HepG2 (cell line): ENCODE data around the gene FANCD2. TPM values are rescaled to one million over a fixed set of nuclear protein-coding genes. Genes with fewer than 3 reads are reported as not detected.

Source experiments
- ARID2 ChIP-seq: sonication (generic); formaldehyde crosslinking; IDR thresholded peaks from 2 replicates; pipeline ENCODE4 v1.8.1; 2022; ENCODE audit warnings: mild to moderate bottlenecking, missing genetic modification reagents, borderline replicate concordance
- E2F5 ChIP-seq: sonication (generic); formaldehyde crosslinking; conservative IDR thresholded peaks from 2 replicates; pipeline ENCODE4 v1.4.0; 2020; ENCODE audit warnings: missing genetic modification reagents
- HDAC2 ChIP-seq: sonication (generic); formaldehyde crosslinking; IDR thresholded peaks from 2 replicates; pipeline ENCODE4 v1.4.0; 2020; ENCODE audit warnings: missing genetic modification reagents
- KLF15 ChIP-seq: sonication (generic); formaldehyde crosslinking; IDR thresholded peaks from 2 replicates; pipeline ENCODE4 v1.8.1; 2023; ENCODE audit warnings: borderline replicate concordance, mild to moderate bottlenecking, inconsistent platforms, missing genetic modification reagents, mixed read lengths
- NKX3-1 ChIP-seq: sonication (generic); formaldehyde crosslinking; IDR thresholded peaks from 2 replicates; pipeline ENCODE4 v1.5.0; 2020; ENCODE audit warnings: missing genetic modification reagents
- NR0B2 ChIP-seq: sonication (generic); formaldehyde crosslinking; IDR thresholded peaks from 2 replicates; pipeline ENCODE4 v1.4.0; 2020; ENCODE audit warnings: mild to moderate bottlenecking, missing genetic modification reagents
- RBM22 ChIP-seq: fragments of 200-400 bp; formaldehyde crosslinking; optimal IDR thresholded peaks from 2 replicates; pipeline ENCODE3; 2017; ENCODE audit warnings: mild to moderate bottlenecking, low read length, moderate library complexity
- RFXANK ChIP-seq: IDR thresholded peaks from 2 replicates; pipeline ENCODE4 v1.6.1; 2016
- TARDBP ChIP-seq: sonication (generic); formaldehyde crosslinking; IDR thresholded peaks from 2 replicates; pipeline ENCODE4 v1.8.0; 2022; ENCODE audit warnings: mild to moderate bottlenecking, missing genetic modification reagents
- TBX3 ChIP-seq: fragments of 450-650 bp; IDR thresholded peaks from 2 replicates; pipeline ENCODE4 v1.6.1; 2017; ENCODE audit warnings: antibody characterized with exemption, mild to moderate bottlenecking, inconsistent platforms, borderline replicate concordance
- XRCC5 ChIP-seq: fragments of 200-400 bp; formaldehyde crosslinking; optimal IDR thresholded peaks from 2 replicates; pipeline ENCODE3; 2017; ENCODE audit warnings: mild to moderate bottlenecking, low read length
- ZNF10 ChIP-seq: sonication (generic); formaldehyde crosslinking; IDR thresholded peaks from 2 replicates; pipeline ENCODE4 v1.4.0; 2020; ENCODE audit warnings: mild to moderate bottlenecking, low read depth, missing genetic modification reagents, borderline replicate concordance
- ZNF143 ChIP-seq: sonication (generic); formaldehyde crosslinking; IDR thresholded peaks from 2 replicates; pipeline ENCODE4 v1.4.0; 2020; ENCODE audit warnings: missing genetic modification reagents
- ZNF639 ChIP-seq: conservative IDR thresholded peaks from 2 replicates; pipeline ENCODE4 v1.6.1; 2018; ENCODE audit warnings: missing genetic modification reagents
- polyA plus RNA-seq, 8 experiments: library from polyadenylated mRNA; depleted of rRNA in 3 of 8; stranded (reverse) in 7 of 8; unstranded in 1 of 8; fragments of >200 nt; fragmentation: Illumina TruSeq in 4 of 8; extraction: Trizol in 4 of 8; gene quantifications; 2 replicates each; pipeline versions ENCODE4 v1.2.1 to v1.2.3, GENCODE V29; 2011 to 2016; ENCODE audit warnings: low read depth in 4 of 8, missing spikeins in 1 of 8, mixed read lengths in 1 of 8; ENCODE audit not compliant: insufficient read depth in 1 of 8
- total RNA-seq, 5 experiments: library from RNA; depleted of rRNA; stranded (reverse); fragments of >200 nt; fragmentation: Illumina TruSeq; extraction: Trizol; gene quantifications; 2 replicates each; pipeline ENCODE4 v1.2.3, GENCODE V29; 2016; ENCODE audit warnings: low read depth in 1 of 5
- TF ChIP-seq, protein P1 (sequence below): sonication (generic); formaldehyde crosslinking; IDR thresholded peaks from 2 replicates; pipeline ENCODE4 v1.9.0; 2022; ENCODE audit warnings: low read depth, missing genetic modification reagents
- TF ChIP-seq, protein P2 (sequence below): sonication (generic); formaldehyde crosslinking; IDR thresholded peaks from 2 replicates; pipeline ENCODE4 v1.5.0; 2020; ENCODE audit warnings: missing genetic modification reagents
- TF ChIP-seq, protein P3 (sequence below): IDR thresholded peaks from 2 replicates; pipeline ENCODE4 v1.6.1; 2016

The FANCD2 gene
- total and polyA plus RNA-seq, 2 of the 13 experiments (the other 11 are each of a cell fraction or from before 2014, with no cell fraction given) = 10.1 to 42.0 TPM

DNA sequence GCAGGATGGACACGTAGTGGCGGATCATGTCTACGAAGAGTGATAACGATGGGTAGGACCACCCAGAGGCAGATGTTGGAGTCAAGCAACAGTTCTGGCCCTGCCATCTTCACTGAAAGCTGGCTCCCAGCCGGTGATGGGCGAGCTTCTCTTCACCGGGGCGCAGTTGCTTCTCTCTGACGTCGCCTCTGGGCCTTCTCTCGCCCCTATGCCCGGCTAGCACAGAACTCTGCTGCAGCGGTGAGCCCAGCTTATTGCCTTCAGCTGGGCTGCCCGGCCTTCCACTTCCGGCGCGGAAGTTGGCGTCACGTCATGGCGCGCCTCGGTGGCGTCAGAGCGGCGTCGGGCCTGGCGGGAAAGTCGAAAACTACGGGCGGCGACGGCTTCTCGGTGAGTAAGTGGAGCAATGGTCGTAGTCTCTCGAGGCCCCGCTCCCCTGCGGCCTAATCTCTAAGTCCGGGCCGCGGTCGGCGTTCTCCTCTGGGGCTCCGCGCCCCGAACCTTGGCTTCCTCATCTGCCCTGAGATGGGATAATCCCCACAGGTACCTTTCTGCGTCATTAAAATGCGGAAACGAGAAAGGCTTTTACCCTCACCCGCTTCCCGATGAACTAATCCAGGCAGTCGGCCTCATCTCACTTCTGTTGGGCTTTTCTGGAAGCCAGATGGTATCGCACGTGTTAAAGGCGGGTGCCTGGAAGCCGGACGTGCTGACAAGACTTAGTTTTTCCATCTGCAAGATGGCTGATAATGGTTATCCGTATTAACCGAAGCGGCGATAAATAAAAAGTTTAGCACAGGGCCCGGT, at the start of gene FANCD2 (continued):
- TF ChIP-seq, protein P1, sequence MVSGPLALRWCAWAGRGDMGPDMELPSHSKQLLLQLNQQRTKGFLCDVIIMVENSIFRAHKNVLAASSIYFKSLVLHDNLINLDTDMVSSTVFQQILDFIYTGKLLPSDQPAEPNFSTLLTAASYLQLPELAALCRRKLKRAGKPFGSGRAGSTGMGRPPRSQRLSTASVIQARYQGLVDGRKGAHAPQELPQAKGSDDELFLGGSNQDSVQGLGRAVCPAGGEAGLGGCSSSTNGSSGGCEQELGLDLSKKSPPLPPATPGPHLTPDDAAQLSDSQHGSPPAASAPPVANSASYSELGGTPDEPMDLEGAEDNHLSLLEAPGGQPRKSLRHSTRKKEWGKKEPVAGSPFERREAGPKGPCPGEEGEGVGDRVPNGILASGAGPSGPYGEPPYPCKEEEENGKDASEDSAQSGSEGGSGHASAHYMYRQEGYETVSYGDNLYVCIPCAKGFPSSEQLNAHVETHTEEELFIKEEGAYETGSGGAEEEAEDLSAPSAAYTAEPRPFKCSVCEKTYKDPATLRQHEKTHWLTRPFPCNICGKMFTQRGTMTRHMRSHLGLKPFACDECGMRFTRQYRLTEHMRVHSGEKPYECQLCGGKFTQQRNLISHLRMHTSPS (CRISPR knock-in tag) = peak; percentile 16; the same call in 1 of the 2 replicates
- TF ChIP-seq, protein P2, sequence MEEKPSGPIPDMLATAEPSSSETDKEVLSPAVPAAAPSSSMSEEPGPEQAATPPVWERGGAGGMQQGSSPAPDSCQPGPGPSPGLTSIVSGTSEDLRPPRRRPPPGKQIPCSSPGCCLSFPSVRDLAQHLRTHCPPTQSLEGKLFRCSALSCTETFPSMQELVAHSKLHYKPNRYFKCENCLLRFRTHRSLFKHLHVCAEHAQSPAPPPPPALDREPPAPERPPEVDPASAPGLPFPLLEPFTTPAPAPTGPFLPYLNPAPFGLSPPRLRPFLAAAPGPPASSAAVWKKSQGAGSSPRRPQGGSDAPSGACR (CRISPR knock-in tag) = peak; percentile 68; the same call in 1 of the 2 replicates
- TF ChIP-seq ARID2 (CRISPR knock-in tag) (peak; percentile 82; the same call in 1 of the 2 replicates), RFXANK (CRISPR knock-in tag) (no peak; the same call in 1 of the 2 replicates), ZNF143 (CRISPR knock-in tag) (peak; percentile 68; the same call in 1 of the 2 replicates), KLF15 (CRISPR knock-in tag) (no peak), TARDBP (CRISPR knock-in tag) (peak; percentile 98), ZNF10 (no peak), NKX3-1 (no peak), XRCC5 (peak; percentile 43), E2F5 (CRISPR knock-in tag) (peak; percentile 100), RBM22 (no peak), TBX3 (no peak), ZNF639 (CRISPR knock-in tag) (peak; percentile 72), HDAC2 (CRISPR knock-in tag) (peak; percentile 99), NR0B2 (peak; percentile 89; the same call in 1 of the 2 replicates)
- TF ChIP-seq, protein P3, sequence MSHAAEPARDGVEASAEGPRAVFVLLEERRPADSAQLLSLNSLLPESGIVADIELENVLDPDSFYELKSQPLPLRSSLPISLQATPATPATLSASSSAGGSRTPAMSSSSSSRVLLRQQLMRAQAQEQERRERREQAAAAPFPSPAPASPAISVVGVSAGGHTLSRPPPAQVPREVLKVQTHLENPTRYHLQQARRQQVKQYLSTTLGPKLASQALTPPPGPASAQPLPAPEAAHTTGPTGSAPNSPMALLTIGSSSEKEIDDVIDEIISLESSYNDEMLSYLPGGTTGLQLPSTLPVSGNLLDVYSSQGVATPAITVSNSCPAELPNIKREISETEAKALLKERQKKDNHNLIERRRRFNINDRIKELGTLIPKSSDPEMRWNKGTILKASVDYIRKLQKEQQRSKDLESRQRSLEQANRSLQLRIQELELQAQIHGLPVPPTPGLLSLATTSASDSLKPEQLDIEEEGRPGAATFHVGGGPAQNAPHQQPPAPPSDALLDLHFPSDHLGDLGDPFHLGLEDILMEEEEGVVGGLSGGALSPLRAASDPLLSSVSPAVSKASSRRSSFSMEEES (CRISPR knock-in tag) = peak; percentile 71
